Activated naive CD4-positive, alpha-beta T cell treated with Interleukin-2 at 50 U/mL for 16 hours (primary cell): ENCODE measurements around the gene HUS1B.
"Not testable (repeated sequence)": the region's sequence is repeated elsewhere in the genome, so short reads cannot be mapped to it uniquely, and the experiment has no call there.

Experiments
- DNase-seq: peaks from one replicate; pipeline ENCODE4 v3.0.0-alpha.2; 2020

HUS1B gene

GRCh38 chr6:678520-678919, 21.6 kb upstream of the HUS1B start:
- DNase-seq, result no peak

GRCh38 chr6:677919-678318, 21.0 kb upstream of the HUS1B start:
- DNase-seq, result no peak

- DNase-seq, result no peak
These were observed 18.1 kb upstream of the HUS1B start for GRCh38 chr6:674956-675355.

- DNase-seq, result no peak
These were observed 17.5 kb upstream of the HUS1B start for GRCh38 chr6:674406-674805.

GRCh38 chr6:667253-667927, 10.5 kb upstream of the HUS1B start:
- no peak for DNase-seq

- no peak for DNase-seq
These were observed 8.7 kb upstream of the HUS1B start for GRCh38 chr6:665403-666267.

GRCh38 chr6:663788-664187, 6.9 kb upstream of the HUS1B start:
- DNase-seq, result not testable (repeated sequence)

- DNase-seq, result no peak
These were observed 3.0 kb upstream of the HUS1B start for GRCh38 chr6:659716-660581.

GRCh38 chr6:658244-658643, 1.3 kb upstream of the HUS1B start:
- DNase-seq, result no peak

- DNase-seq, result no peak
These were observed 843 bp upstream of the HUS1B start for GRCh38 chr6:657743-658142.

- no peak for DNase-seq
These were observed 2.8 kb downstream of the HUS1B start for GRCh38 chr6:654136-654535.

GRCh38 chr6:652865-653264, 4.0 kb downstream of the HUS1B start:
- DNase-seq, result no peak

GRCh38 chr6:650098-650497, 6.8 kb downstream of the HUS1B start:
- no peak for DNase-seq

- no peak for DNase-seq
These were observed 14.1 kb downstream of the HUS1B start for GRCh38 chr6:642805-643204.

GRCh38 chr6:641225-641985, 15.5 kb downstream of the HUS1B start:
- DNase-seq, result no peak

- DNase-seq, result no peak
These were observed 20.4 kb downstream of the HUS1B start for GRCh38 chr6:636488-636887.

GRCh38 chr6:635233-635632, 21.7 kb downstream of the HUS1B start:
- DNase-seq, result no peak

- DNase-seq, result no peak
These were observed 23.3 kb downstream of the HUS1B start for GRCh38 chr6:633611-634010.

- DNase-seq, result no peak
These were observed 28.1 kb downstream of the HUS1B start for GRCh38 chr6:628766-629165.

- DNase-seq, result no peak
These were observed 30.7 kb downstream of the HUS1B start for GRCh38 chr6:626236-626635.

GRCh38 chr6:624979-625378, 31.9 kb downstream of the HUS1B start:
- no peak for DNase-seq

GRCh38 chr6:622462-622861, 34.4 kb downstream of the HUS1B start:
- no peak for DNase-seq

GRCh38 chr6:621931-622330, 35.0 kb downstream of the HUS1B start:
- no peak for DNase-seq
